OCI-M1 (cell line): Measurements from ENCODE around the gene CTNNA2.
A peak's percentile ranks its signal among the peaks of the same experiment; 100 is the strongest.
"Not testable (repeated sequence)": the region's sequence is repeated elsewhere in the genome, so short reads cannot be mapped to it uniquely, and the experiment has no call there.

Experiments used
- DNase-seq: peaks from one replicate; lab custom pipeline; 2025; lab: John Stamatoyannopoulos, UW

The CTNNA2 gene

GRCh38 chr2:80080957-80081356, 568.1 kb downstream of the CTNNA2 start:
- no peak for DNase-seq

- DNase-seq, result peak; percentile 59
Observed at GRCh38 chr2:80086831-80087230, 574.0 kb downstream of the CTNNA2 start.

- DNase-seq, result no peak
Observed at GRCh38 chr2:80091237-80091636, 578.4 kb downstream of the CTNNA2 start.

GRCh38 chr2:80092474-80092873, 579.6 kb downstream of the CTNNA2 start:
- DNase-seq, result no peak

- not testable (repeated sequence) for DNase-seq
Observed at GRCh38 chr2:80098503-80098902, 585.7 kb downstream of the CTNNA2 start.

GRCh38 chr2:80102026-80102425, 589.2 kb downstream of the CTNNA2 start:
- no peak for DNase-seq

- no peak for DNase-seq
Observed at GRCh38 chr2:80105015-80105640, 592.3 kb downstream of the CTNNA2 start.

- no peak for DNase-seq
Observed at GRCh38 chr2:80111185-80111584, 598.3 kb downstream of the CTNNA2 start.

GRCh38 chr2:80112790-80113189, 599.9 kb downstream of the CTNNA2 start:
- DNase-seq, result no peak

GRCh38 chr2:80113399-80113798, 600.5 kb downstream of the CTNNA2 start:
- DNase-seq, result no peak

GRCh38 chr2:80114812-80115211, 602.0 kb downstream of the CTNNA2 start:
- no peak for DNase-seq

- DNase-seq, result no peak
Observed at GRCh38 chr2:80117401-80117800, 604.5 kb downstream of the CTNNA2 start.

- no peak for DNase-seq
Observed at GRCh38 chr2:80120866-80121265, 608.0 kb downstream of the CTNNA2 start.

- no peak for DNase-seq
Observed at GRCh38 chr2:80122675-80123074, 609.8 kb downstream of the CTNNA2 start.

- peak; percentile 18 for DNase-seq
Observed at GRCh38 chr2:80126596-80127189, 613.8 kb downstream of the CTNNA2 start.

- DNase-seq, result no peak
Observed at GRCh38 chr2:80128080-80128479, 615.2 kb downstream of the CTNNA2 start.

- no peak for DNase-seq
Observed at GRCh38 chr2:80132281-80132680, 619.4 kb downstream of the CTNNA2 start.

- DNase-seq, result no peak
Observed at GRCh38 chr2:80135001-80135400, 622.1 kb downstream of the CTNNA2 start.

GRCh38 chr2:80136338-80136737, 623.5 kb downstream of the CTNNA2 start:
- DNase-seq, result no peak

- no peak for DNase-seq
Observed at GRCh38 chr2:80139001-80139400, 626.1 kb downstream of the CTNNA2 start.

GRCh38 chr2:80141007-80141726, 628.3 kb downstream of the CTNNA2 start:
- no peak for DNase-seq

GRCh38 chr2:80145499-80145898, 632.6 kb downstream of the CTNNA2 start:
- no peak for DNase-seq

- DNase-seq, result not testable (repeated sequence)
Observed at GRCh38 chr2:80146757-80147156, 633.9 kb downstream of the CTNNA2 start.
